ENCODE data around the gene ARHGAP19. TPM values are rescaled to one million over a fixed set of nuclear protein-coding genes. Genes with fewer than 3 reads are reported as not detected.
A peak's percentile ranks its signal among the peaks of the same experiment; 100 is the strongest.

ARHGAP19 gene
- total and polyA plus RNA-seq, 2 donors (not counting 3 experiments of a cell fraction or from before 2014, with no cell fraction given) = 6.8 to 20.0 TPM

GRCh38 chr10:97179731-97180362, 112.6 kb downstream of the ARHGAP19 start:
- intact Hi-C loops (cut with micrococcal nuclease) = no loop called here
- H4K20me1 ChIP-seq (replicated peaks; ENCODE audit: control insufficient read depth, extremely low read depth, insufficient read depth, low read length) = no peaks in the 10 kb centered on the region
- no peak overlapping the region for H3K4me3 ChIP-seq (replicated peaks in 1 of 3; ENCODE audit: insufficient read depth in 1 of 3, low read depth in 1 of 3, low read length in 3 of 3)
- H3K36me3 ChIP-seq (ENCODE audit: control insufficient read depth in 2 of 2, extremely low read depth in 1 of 2, insufficient read depth in 2 of 2, low read length in 2 of 2) = no peaks in the 10 kb centered on the region
- H3K9ac ChIP-seq (replicated peaks; ENCODE audit: extremely low read depth, insufficient read depth, low read length) = no peak overlapping the region
- H3K9me3 ChIP-seq (replicated peaks; ENCODE audit: control insufficient read depth, insufficient read depth, low read length) = no peaks in the 10 kb centered on the region
- no peaks in the 10 kb centered on the region for H3K9me1 ChIP-seq (replicated peaks; ENCODE audit: control insufficient read depth, extremely low read depth, insufficient read depth, low read length)
- BruUV-seq (replicated peaks) = no TSS peak
- no peaks in the 10 kb centered on the region for H3K79me2 ChIP-seq (ENCODE audit: control insufficient read depth, insufficient read depth, low read length)
- ChIA-PET POLR2A (no interaction called here), CTCF (interaction anchor here (0.5 to 1.6 kb wide), 4 partner anchors 31 to 107 kb away, joined by 3 to 5 read pairs (median 4); no protein-coding TSS in a partner anchor)
- H3K27me3 ChIP-seq (ENCODE audit: control insufficient read depth in 2 of 2, insufficient read depth in 2 of 2, low read length in 2 of 2) = peaks cover 27 to 44% of the 10 kb centered on the region in 2 experiments
- DNase-seq (ENCODE audit: low read depth, low spot score) = no peak
- dilution Hi-C loops (cut with MboI; ENCODE audit: extremely low pct_ligation_motif_present, low sequenced_read_pairs) = no loop called here
- TF ChIP-seq MAX (IDR thresholded peaks at IDR 0.05; ENCODE audit: insufficient read depth, insufficient read length) (no peak), EZH2 (IDR thresholded peaks at IDR 0.05; ENCODE audit: borderline replicate concordance, low read depth, low read length, severe bottlenecking) (peak; percentile 42)
- no peak overlapping the region for H3K4me2 ChIP-seq (ENCODE audit: insufficient read depth, low read length)
- no peak overlapping the region for H2AFZ ChIP-seq (ENCODE audit: low read depth, low read length)
- H3K4me1 ChIP-seq (ENCODE audit: control insufficient read depth, extremely low read depth, insufficient read depth, low read length) = no peaks in the 10 kb centered on the region
- FAIRE-seq = no peak
- H3K27ac ChIP-seq (ENCODE audit: insufficient read depth, low read depth, low read length) = no peak overlapping the region

- POLR2A ChIA-PET = no interaction called here
- H3K4me1 ChIP-seq (ENCODE audit: control insufficient read depth, extremely low read depth, insufficient read depth, low read length) = no peaks in the 10 kb centered on the region
- H3K36me3 ChIP-seq (ENCODE audit: control insufficient read depth in 2 of 2, extremely low read depth in 1 of 2, insufficient read depth in 2 of 2, low read length in 2 of 2) = no peaks in the 10 kb centered on the region
- no peak overlapping the region for H3K9ac ChIP-seq (replicated peaks; ENCODE audit: extremely low read depth, insufficient read depth, low read length)
- dilution Hi-C loops (cut with MboI; ENCODE audit: extremely low pct_ligation_motif_present, low sequenced_read_pairs) = no loop called here
- peaks cover 21 to 40% of the 10 kb centered on the region in 2 experiments for H3K27me3 ChIP-seq (ENCODE audit: control insufficient read depth in 2 of 2, insufficient read depth in 2 of 2, low read length in 2 of 2)
- H3K9me1 ChIP-seq (replicated peaks; ENCODE audit: control insufficient read depth, extremely low read depth, insufficient read depth, low read length) = no peaks in the 10 kb centered on the region
- no peak overlapping the region for H3K4me3 ChIP-seq (replicated peaks in 1 of 3; ENCODE audit: insufficient read depth in 1 of 3, low read depth in 1 of 3, low read length in 3 of 3)
- no TSS peak for BruUV-seq (replicated peaks)
- no peak overlapping the region for H3K4me2 ChIP-seq (ENCODE audit: insufficient read depth, low read length)
- no peak for DNase-seq (ENCODE audit: low read depth, low spot score)
- no peak for FAIRE-seq
- no peaks in the 10 kb centered on the region for H4K20me1 ChIP-seq (replicated peaks; ENCODE audit: control insufficient read depth, extremely low read depth, insufficient read depth, low read length)
- H3K27ac ChIP-seq (ENCODE audit: insufficient read depth, low read depth, low read length) = no peak overlapping the region
- CTCF ChIA-PET = interaction anchor here (1.0 to 1.6 kb wide), 3 partner anchors 31 to 106 kb away, joined by 4 to 5 read pairs (median 5); no protein-coding TSS in a partner anchor
- intact Hi-C loops (cut with micrococcal nuclease) = no loop called here
- H3K79me2 ChIP-seq (ENCODE audit: control insufficient read depth, insufficient read depth, low read length) = no peaks in the 10 kb centered on the region
- H3K9me3 ChIP-seq (replicated peaks; ENCODE audit: control insufficient read depth, insufficient read depth, low read length) = no peaks in the 10 kb centered on the region
- H2AFZ ChIP-seq (ENCODE audit: low read depth, low read length) = no peak overlapping the region
- TF ChIP-seq EZH2 (IDR thresholded peaks at IDR 0.05; ENCODE audit: borderline replicate concordance, low read depth, low read length, severe bottlenecking) (no peak), CTCF (IDR thresholded peaks at IDR 0.05; ENCODE audit: extremely low read depth in 1 of 2, insufficient read depth in 1 of 2, low read depth in 1 of 2, low read length in 2 of 2) (no peak), POLR2A (IDR thresholded peaks at IDR 0.05; ENCODE audit: low read depth, low read length) (no peak), JUN (IDR thresholded peaks at IDR 0.05; ENCODE audit: borderline replicate concordance, insufficient read depth, insufficient read length, low read depth) (no peak)
Measured at GRCh38 chr10:97179311-97179710, 113.1 kb downstream of the ARHGAP19 start.

Measured in endothelial cell of umbilical vein (primary cell).